NCI-H345 (cell line): ENCODE measurements around the gene MAP2K1.
"Not testable (repeated sequence)": the region's sequence is repeated elsewhere in the genome, so short reads cannot be mapped to it uniquely, and the experiment has no call there.

Source experiments
- DNase-seq: peaks from one replicate; lab custom pipeline; 2025; lab: John Stamatoyannopoulos, UW

MAP2K1 gene

DNA sequence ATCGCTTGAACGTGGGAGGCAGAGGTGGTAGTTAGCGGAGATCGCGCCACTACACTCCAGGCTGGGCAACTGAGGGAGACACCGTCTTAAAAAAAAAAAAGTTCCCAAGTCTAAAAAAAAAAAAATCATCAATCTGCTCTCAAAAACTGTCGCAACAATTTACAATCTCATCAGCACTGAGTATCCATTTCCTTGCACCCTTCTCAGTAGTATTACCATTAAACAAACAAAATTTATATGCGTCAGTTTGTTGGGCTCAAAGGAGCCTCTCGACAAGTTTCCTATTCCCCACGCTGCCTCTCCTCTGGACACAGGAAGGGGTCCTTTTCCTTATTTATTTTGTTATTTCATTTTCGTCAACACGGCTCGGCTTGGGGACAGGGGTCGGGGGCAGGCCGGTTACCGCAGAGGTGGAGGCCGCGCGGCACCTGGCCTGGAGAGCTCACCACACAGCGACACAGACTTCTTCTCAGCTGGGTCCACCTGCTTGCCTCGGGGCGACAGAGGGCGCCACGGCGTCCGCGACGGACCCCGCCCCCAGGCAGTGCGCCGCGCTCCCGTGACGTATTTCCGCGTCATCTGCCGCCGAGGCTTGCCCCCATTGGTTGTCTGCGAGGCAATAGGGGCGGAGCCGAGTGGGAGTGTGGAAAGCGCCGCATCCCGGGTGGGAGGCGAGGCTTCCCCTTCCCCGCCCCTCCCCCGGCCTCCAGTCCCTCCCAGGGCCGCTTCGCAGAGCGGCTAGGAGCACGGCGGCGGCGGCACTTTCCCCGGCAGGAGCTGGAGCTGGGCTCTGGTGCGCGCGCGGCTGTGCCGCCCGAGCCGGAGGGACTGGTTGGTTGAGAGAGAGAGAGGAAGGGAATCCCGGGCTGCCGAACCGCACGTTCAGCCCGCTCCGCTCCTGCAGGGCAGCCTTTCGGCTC lies at the start of gene MAP2K1:
Gene MAP2K1, plus strand, starts transcription at position 709 of the 920 bp plus-strand sequence. CDS start 436 bp downstream, outside the sequence.
- peak; percentile 96 for DNase-seq

DNA sequence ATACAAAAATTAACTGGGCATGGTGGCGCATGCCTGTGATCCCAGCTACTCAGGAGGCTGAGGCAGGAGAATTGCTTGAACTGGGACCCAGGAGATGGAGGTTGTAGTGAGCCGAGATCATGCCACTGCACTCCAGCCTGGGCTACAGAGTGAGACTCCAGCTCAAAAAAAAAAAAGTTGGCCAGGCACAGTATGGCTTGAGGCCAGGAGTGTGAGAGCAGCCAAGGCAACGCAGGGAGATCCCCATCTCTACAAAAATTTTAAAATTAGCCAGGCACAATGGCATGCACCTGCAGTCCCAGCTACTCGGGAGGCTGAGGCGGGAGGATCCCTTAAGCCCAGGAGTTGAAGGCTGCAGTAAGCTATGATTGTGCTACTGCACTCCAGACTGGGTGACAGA lies 38.2 kb upstream of the MAP2K1 start:
- not testable (repeated sequence) for DNase-seq

DNA sequence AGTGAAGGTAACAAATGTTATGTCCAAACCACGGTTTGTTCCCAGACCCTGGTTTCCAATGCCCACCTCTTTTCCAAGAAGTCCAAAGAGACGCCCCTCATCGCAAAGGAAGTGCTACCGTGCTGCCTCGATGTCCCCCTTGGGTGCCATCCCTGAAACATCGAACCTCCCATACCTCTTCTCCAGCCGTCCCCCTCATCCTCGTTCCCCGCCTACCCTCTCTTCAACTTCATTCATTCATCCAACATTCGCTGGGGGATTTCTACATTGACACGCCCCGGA lies 30.7 kb upstream of the MAP2K1 start:
- DNase-seq: no peak

DNA sequence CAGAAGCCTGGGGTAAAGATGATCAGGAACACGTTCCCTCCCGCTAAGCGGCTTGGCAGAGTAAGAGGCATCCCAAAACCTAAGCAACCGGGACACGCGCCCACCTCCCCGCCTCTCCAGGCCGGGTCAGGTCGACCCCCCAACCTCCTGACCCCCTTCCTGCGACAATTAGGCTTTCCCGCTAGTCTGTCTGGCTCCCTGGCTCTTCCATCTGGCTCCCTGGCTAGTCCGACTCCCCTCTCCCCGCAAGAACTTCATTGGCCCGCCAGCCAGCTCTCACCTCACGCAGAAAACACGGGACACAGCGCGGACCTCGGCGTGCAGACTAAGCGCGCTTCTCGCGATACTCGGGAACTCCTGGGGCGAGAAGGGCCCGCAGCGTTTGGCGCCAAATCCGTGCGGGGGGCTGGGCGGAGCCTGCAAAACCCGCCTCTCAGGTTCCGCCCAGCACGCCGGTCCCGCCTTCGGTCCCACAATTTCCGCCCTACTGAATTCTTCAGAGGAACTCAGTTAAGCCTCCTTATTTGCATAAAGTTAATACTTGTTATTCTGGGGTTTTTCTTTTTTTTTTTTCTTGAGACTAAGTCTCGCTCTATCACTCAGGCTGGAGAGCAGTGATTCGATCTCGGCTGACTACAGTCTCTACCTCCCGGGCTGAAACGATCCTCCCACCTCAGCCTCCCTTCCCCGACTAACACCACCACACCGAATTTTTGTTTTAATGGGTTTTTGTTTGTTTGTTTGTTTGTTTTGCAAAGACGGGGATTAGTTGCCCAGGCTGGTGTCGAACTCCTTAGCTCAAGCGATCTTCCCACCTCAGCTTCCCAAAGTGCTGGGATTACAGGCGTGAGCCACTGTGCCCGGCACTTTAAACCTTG lies 30.1 kb upstream of the MAP2K1 start, which contains the start of gene TIPIN:
Gene TIPIN, minus strand, starts transcription at position 327 of the 878 bp plus-strand sequence. CDS start 3,738 bp downstream, outside the sequence.
- peak; percentile 91 for DNase-seq

DNA sequence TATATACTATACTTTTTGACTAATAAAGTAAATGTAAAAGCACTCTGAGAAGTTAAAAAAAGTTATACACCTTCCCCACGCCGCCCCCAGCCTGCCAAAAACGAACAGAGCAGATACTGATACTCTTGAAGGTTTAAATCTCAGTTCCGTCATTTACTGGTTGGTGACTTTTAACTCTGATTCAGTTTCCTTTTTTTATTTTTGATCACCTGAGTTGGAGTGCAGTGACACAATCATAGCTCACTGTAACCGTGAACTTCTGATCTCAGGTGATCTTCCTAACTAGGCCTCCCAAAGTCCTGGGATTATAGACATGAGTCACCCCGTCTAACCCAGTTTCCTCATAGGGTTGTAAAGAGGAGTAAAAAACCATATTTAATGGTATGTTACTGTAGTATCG lies 27.0 kb upstream of the MAP2K1 start:
- DNase-seq: no peak

DNA sequence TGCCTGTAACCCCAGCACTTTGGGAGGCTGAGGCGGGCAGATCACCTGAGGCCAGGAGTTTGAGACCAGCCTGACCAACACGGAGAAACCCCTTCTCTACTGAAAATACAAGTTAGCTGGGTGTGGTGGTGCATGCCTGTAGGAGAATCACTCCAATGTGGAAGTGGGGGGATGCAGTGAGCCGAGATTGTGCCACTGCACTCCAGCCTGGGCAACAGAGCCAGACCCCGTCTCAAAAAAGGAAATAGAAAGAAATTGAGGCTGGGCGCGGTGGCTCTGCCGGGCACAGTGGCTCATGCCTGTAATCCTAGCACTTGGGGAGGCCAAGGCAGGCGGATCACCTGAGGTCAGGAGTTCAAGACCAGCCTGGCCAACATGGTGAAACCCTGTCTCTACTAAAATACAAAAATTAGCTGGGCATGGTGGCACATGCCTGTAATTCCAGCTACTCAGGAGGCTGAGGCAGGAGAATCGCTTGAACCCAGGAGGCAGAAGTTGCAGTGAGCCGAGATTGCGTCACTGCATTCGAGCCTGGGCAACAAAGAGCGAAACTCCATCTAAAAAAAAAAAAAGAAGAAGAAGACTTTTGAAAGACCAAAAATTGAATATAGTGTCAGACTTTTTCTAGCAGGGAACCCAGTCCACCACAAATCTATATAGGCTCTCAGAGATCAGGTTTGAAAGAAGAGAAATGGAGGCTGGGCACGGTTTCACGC lies 24.8 kb upstream of the MAP2K1 start:
- not testable (repeated sequence) for DNase-seq

DNA sequence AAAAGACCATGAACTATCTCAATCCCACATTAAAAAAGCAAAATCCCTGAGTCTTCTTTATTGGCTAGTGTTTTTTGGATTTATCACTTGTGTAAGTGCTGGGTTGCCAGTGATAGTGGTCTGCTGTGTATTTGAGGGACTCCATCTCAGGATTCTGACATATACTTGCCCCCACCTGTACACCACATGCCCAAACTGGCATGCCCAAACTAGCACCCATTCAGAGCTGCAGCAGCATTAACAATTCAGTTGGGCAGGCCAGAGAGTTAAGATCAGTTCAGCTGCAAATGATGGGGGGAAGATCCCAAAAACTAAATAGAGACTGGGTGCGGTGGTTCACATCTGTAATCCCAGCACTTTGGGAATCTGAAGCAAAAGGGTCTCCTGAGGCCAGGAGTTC lies 23.9 kb upstream of the MAP2K1 start:
- DNase-seq: no peak

DNA sequence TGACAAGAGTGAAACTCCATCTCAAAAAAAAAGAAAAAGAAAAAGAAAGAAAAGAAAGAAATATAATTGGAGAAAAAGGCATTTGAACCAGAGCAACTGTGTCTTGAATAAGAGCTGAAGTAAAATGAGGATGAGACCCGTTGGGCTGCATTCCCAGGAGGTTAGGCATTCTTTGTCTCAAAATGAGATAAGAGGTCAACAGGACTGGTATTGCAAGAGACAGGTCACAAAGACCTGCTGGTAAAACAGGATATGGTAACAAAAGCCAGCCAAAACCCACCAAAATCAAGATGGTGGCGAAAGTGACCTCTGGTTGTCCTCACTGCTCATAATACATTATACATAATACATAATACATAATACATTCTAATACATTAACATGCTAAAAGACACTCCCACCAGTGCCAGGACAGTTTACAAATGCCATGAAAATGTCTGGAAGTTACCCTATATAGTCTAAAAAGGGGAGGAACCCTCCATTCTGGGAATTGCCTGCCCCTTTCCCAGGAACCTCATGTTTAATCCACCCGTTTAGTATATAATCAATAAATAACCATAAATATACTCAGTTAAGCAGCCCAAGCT lies 21.7 kb upstream of the MAP2K1 start:
- DNase-seq: no peak

DNA sequence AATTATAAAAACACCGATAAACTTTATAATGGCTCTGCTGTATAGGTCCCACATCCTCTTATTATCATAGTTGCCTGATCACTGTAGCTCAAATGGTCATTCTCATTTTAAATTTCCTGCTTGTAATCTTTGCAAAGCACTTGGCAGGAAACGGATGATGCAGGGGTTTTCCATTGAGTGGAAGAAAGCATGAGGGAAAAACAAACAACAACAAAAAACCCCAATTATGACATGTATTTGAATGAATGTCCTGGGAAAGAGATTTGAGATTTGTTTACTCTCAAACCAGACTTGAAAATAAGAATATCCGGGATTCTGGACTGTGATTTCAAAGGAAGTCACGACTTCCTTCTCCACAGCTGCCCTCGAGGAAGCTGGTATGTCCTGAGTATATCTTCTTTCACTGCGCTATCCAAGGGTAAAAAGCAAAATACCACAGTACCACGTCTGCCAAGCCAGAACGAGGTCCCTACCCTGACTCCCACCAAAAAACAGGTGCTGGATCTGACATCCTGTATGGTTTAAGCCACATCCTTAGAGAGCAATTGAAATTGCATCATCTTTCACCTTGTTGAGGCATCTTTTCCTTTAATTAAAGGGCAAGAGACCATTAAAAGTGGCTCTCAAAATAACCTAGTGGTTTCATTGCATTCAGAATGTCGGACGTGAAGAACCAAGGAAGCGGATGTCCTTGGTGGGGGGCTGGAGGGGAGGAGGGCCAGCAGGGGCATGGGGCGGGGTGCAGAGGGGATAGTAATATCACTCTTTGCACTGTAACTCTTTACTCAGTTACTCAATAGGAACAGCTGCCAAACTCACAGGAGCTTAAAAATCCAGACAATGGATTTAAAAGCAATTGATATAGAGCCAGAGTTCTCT lies 16.7 kb upstream of the MAP2K1 start:
- DNase-seq: peak; percentile 5

DNA sequence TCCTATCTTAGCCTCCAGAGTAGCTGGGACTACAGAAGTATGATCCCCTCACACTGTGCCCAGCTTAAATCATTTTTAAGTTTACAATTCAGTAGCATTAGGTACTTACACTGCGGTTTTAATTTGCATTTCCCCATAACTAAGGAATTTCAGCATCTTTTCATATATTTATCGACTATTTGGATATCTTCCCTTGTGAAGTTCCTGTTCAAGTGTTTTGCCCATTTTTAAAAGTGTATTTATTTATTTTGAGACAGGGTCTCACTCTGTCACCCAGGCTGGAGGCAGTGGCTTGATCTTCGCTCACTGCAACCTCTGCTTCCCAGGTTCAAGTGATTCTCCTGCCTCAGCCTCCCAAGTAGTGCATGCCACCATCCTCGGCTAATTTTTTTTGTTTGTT lies 12.5 kb upstream of the MAP2K1 start:
- no peak for DNase-seq

DNA sequence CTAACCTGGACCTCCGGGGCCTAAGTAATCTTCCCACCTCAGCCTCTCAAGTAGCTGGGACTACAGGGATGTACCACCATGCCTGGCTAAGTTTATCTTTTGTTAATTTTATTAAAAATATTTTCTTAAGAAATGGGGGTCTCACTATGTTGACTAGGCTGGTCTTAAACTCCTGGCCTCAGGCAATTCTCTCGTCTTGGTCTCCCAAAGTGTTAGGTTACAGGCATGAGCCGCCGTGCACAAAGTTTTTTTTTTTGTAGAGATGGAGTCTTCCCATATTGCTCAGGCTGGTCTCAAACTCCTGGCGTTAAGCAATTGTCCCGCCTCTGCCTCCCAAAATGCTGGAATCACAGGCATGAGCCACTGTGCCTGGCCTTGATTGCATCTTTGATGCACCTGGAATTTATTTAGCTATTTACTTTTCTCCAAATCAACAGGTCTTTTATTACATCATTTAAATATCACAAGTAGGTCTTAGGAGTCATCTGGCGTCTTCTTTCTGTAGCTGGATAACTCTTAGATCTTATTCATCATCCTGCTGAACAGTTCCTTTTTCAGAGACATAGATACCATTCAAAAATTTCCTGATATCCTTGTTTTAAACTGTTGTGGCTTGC lies 7.8 kb upstream of the MAP2K1 start:
- no peak for DNase-seq

DNA sequence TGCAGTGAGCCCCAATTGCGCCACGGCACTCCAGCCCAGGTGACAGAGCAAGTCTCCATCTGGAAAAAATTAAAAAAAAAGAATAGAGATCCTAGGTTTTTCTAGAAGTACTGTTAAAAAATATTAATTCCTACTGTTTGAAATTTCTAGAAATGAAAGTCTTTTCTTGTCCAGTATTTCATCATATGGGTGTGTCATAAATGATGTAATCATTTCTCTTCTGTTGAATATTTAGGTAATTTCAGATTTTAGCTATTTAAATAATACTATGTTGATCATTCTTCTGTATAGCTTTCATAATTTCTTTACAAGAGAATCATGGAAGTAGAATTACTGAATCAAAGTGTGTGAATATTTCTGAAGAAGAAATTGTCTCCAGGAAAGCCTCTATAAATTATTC lies 5.3 kb upstream of the MAP2K1 start:
- not testable (repeated sequence) for DNase-seq

DNA sequence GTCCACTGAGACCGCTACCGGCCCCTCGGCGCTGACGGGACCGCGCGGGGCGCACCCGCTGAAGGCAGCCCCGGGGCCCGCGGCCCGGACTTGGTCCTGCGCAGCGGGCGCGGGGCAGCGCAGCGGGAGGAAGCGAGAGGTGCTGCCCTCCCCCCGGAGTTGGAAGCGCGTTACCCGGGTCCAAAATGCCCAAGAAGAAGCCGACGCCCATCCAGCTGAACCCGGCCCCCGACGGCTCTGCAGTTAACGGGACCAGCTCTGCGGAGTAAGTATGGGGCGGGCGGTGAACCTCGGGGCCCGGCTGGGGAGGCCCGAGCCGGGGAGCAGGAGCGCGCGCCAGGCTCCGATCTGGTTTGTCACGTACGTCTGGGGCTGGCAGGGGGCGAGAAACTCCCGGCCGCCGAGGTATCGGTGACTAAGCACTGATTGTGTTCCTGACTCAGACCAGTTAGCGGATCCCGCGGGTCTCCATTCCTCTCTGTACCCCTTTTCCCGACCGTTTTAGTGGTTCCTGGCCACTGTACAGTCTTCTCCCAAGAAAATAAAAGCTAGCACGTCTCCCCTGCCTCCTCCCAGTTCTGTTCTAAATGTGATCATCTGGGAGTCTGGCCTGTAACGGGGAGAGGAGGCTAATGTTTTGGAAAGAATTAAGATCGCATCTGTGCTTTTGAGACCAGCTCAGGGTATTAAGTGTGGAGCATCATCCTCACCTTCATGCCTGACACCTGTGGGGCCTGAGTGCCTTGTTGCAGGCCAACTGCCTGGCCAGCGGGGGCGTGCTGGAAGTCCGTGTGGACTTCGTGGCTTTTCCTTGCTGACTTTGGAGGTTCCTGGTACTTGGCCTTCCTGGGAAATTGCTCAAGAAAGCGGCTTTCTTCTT lies 691 bp downstream of the MAP2K1 start:
- peak; percentile 25 for DNase-seq

DNA sequence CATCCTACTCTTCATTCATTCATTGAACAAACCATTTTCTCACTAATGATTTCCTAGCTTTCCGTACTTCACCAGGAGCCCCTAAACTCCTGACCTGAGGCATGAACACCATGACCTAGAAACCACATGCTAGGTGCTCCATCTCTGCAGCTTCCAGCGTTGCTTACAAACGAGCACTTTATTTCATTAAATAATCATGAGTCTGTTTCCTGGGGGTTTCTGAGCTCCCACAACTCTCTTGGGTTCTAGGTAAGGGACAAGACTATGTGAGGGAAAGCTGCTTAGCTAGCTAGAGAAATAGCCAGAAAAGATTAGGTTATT lies 1.3 kb downstream of the MAP2K1 start:
- no peak for DNase-seq

DNA sequence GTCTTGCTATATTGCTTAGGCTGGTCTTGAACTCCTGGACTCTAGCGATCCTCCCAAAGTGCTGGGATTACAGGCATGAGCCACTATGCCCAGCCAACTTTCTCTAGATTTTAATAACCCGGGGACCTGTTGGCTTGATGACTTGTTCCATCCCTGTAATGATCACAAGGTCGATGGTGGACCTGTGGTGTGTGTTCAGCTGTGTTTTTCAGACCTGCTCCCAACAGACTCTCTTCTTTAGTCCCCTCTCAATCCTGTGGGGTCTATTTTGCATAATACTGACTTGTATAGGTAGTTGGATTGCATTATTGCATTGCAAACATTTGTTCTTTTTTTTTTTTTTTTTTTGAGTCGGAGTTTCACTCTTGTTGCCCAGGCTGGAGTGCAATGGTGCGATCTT lies 1.9 kb downstream of the MAP2K1 start:
- DNase-seq: no peak

DNA sequence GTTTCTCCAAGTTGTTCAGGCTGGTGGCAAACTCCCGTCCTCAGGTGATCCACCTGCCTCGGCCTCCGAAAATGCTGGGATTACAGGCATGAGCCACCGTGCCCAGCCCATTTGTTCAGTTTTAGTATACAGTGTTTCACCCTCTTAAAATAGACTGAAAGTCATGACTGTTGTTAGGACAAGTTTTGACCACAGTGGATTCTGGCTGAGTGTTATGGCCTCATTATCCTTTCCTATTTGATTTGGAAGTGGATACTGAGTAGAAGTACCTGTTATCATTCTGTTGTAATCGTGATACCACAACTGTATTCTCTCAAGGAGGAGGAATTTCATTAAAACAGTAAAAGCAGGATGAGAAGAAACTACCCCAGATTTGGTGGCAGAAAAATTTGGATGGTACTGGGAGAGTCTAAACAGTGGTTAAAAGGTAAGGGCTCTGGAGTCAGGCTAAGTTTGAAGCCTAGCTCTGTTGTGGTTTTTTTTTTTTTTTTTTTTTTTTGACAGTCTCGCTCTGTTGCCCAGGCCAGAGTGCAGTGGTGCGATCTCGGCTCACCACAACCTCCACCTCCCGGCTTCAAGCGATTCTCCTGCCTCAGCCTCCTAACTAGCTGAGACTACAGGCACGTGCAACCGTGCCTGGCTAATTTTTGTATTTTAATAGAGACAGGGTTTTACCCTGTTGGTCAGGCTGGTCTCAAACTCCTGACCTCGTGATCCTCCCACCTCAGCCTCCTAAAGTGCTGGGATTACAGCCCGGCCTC lies 2.6 kb downstream of the MAP2K1 start:
- no peak for DNase-seq

DNA sequence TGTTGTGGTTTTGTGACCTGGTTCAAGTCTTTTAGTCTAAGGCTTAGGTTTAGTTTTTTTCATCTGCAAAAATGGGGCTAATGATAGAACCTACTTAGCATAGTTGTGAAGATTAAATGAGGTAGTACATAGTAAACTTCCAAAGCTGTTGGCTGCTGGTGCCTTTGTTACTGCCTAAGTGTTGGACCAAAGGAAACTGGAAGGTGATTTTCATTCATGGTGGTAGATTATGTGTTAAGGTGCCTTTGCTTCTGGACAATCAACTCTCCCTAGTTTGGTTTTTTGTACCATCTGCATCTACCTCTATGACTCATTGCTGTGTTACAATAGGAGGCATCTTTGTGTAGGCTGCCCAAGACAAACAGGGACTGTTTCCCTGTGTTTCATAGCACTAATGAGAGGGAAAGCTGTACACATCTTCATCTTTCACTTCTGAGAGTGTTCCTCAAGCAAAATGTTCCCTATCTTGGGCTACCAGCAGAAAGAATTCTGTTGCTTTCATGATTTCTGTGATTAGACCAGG lies 3.2 kb downstream of the MAP2K1 start:
- DNase-seq: no peak

DNA sequence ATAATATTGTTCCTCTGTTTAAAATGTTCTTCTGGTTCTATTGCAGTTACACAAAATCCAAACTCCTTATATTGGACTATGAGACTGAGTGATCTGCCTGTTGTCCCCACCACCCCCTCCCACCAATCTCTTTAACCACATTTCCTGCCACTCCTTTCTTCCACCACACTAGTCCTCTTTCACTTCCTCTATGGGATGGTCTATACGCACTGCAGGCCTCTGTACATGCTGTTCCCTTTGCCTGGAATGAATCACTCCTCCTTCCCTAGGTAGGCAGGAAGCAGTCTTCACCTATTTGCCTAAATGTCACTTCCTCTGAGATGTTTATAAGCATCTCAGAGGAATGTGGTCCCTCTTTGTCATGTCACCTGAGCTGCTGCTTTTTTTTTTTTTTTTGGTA lies 4.0 kb downstream of the MAP2K1 start:
- DNase-seq: no peak

DNA sequence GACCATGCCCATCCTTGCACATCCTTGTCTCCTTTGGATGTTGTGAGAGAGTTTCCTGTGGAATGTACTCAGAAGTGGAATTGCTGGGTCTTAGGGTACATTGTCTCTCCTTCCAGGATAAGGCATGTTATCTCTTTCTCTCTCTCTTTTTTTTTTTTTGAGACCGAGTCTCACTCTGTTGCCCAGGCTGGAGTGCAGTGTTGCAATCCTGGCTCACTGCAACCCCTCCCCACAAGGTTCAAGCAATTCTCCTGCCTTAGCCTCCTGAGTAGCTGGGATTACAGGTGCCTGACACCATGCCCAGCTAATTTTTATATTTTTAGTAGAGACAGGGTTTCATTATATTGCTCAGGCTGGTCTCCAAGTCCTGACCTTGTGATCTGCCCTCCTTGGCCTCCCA lies 6.3 kb downstream of the MAP2K1 start:
- DNase-seq: not testable (repeated sequence)
